Fibroblast of gingiva (primary cell): Measurements from ENCODE around the gene IL26.
"Not testable (repeated sequence)": the region's sequence is repeated elsewhere in the genome, so short reads cannot be mapped to it uniquely, and the experiment has no call there.

Experiments
- DNase-seq: peaks from one replicate; pipeline ENCODE4 v3.0.0-alpha.2; 2011; ENCODE audit warnings: low read depth

The IL26 gene

GRCh38 chr12:68239309-68239982 lies 13.8 kb upstream of the IL26 start:
- DNase-seq, result no peak

GRCh38 chr12:68237619-68238018 lies 12.0 kb upstream of the IL26 start:
- DNase-seq, result no peak

GRCh38 chr12:68237078-68237477 lies 11.5 kb upstream of the IL26 start:
- no peak for DNase-seq

GRCh38 chr12:68236421-68237059 lies 10.9 kb upstream of the IL26 start:
- DNase-seq, result no peak

GRCh38 chr12:68235576-68235975 lies 10.0 kb upstream of the IL26 start:
- no peak for DNase-seq

GRCh38 chr12:68234140-68234539 lies 8.5 kb upstream of the IL26 start:
- no peak for DNase-seq

GRCh38 chr12:68233498-68233897 lies 7.9 kb upstream of the IL26 start:
- DNase-seq, result no peak

GRCh38 chr12:68231691-68232090 lies 6.1 kb upstream of the IL26 start:
- DNase-seq, result no peak

- no peak for DNase-seq
Observed at GRCh38 chr12:68231229-68231628, 5.6 kb upstream of the IL26 start.

GRCh38 chr12:68229956-68230355 lies 4.3 kb upstream of the IL26 start:
- DNase-seq, result no peak

GRCh38 chr12:68227356-68227755 lies 1.7 kb upstream of the IL26 start:
- DNase-seq, result no peak

- peak; percentile 46 for DNase-seq
Observed at GRCh38 chr12:68224613-68225285, 861 bp downstream of the IL26 start.

- peak; percentile 74 for DNase-seq
Observed at GRCh38 chr12:68223067-68223747, 2.4 kb downstream of the IL26 start.

- no peak for DNase-seq
Observed at GRCh38 chr12:68222326-68222725, 3.3 kb downstream of the IL26 start.

GRCh38 chr12:68221497-68221896 lies 4.1 kb downstream of the IL26 start:
- no peak for DNase-seq

GRCh38 chr12:68210875-68211274 lies 14.7 kb downstream of the IL26 start:
- no peak for DNase-seq

- not testable (repeated sequence) for DNase-seq
Observed at GRCh38 chr12:68209048-68209728, 16.4 kb downstream of the IL26 start.

GRCh38 chr12:68207276-68207675 lies 18.3 kb downstream of the IL26 start:
- DNase-seq, result no peak

GRCh38 chr12:68206446-68206845 lies 19.2 kb downstream of the IL26 start:
- DNase-seq, result no peak

GRCh38 chr12:68203460-68203875 lies 22.1 kb downstream of the IL26 start:
- no peak for DNase-seq

GRCh38 chr12:68200854-68201253 lies 24.8 kb downstream of the IL26 start:
- no peak for DNase-seq

GRCh38 chr12:68199127-68199526 lies 26.5 kb downstream of the IL26 start:
- no peak for DNase-seq
